ACHN (cell line): ENCODE results near the gene STXBP5.

Experiments used
- DNase-seq: peaks from one replicate; pipeline ENCODE4 v3.0.0-alpha.2; 2015
- in situ Hi-C: cut with HindIII; loops from 2 replicates; pipeline ENCODE4 v1.10.0; 2017; ENCODE audit warnings: low sequenced_read_pairs, low pct_ligation_motif_present, low pct_unique_long_range_greater_than_20kb

STXBP5 gene

GRCh38 chr6:147434516-147434915 is 230.3 kb downstream of the STXBP5 start:
- in situ Hi-C loops = no loop called here
- no peak for DNase-seq

- no peak for DNase-seq
- in situ Hi-C loops = no loop called here
Observed at GRCh38 chr6:147437615-147438014, 233.4 kb downstream of the STXBP5 start.

GRCh38 chr6:147438758-147439528 is 234.7 kb downstream of the STXBP5 start:
- DNase-seq = no peak
- in situ Hi-C loops = no loop called here
